UCSD-AML1 (cell line): ENCODE data around the gene ADCK2.
"Not testable (repeated sequence)": the region's sequence is repeated elsewhere in the genome, so short reads cannot be mapped to it uniquely, and the experiment has no call there.

Source experiments
- DNase-seq: peaks from one replicate; lab custom pipeline; 2025; ENCODE audit not compliant: unreplicated experiment; lab: John Stamatoyannopoulos, UW

Gene ADCK2

GRCh38 chr7:140734096-140734495, 61.4 kb downstream of the ADCK2 start:
- no peak for DNase-seq

GRCh38 chr7:140734729-140735128, 62.0 kb downstream of the ADCK2 start:
- no peak for DNase-seq

- no peak for DNase-seq
Measured at GRCh38 chr7:140738280-140738679, 65.5 kb downstream of the ADCK2 start.

- not testable (repeated sequence) for DNase-seq
Measured at GRCh38 chr7:140743255-140743654, 70.5 kb downstream of the ADCK2 start.

GRCh38 chr7:140744005-140744404, 71.3 kb downstream of the ADCK2 start:
- DNase-seq = no peak
